Activated naive CD4-positive, alpha-beta T cell treated with anti-CD3 and anti-CD28 coated beads, Interleukin-2, amount 10 ng/mL, durations not matched to agents 7 days and 5 days (primary cell): ENCODE measurements around the gene SYNDIG1.

Experiments used
- CTCF ChIA-PET: fragments of 350-600 bp; sonication (Branson Sonifier 250); formaldehyde crosslinking; loops from one replicate; lab custom pipeline; 2021; ENCODE audit warnings: antibody characterized with exemption; lab: Charles Lee
- DNase-seq: peaks from one replicate; pipeline ENCODE4 v3.0.0-alpha.2; 2020
- H3K27ac Mint-ChIP-seq: one replicate; pipeline ENCODE4 v1.8.0; 2021; ENCODE audit warnings: mild to moderate bottlenecking, moderate library complexity, mixed read lengths
- H3K27me3 Mint-ChIP-seq: one replicate; pipeline ENCODE4 v1.8.0; 2021; ENCODE audit warnings: mild to moderate bottlenecking, mixed read lengths
- H3K36me3 Mint-ChIP-seq: one replicate; pipeline ENCODE4 v1.8.0; 2021; ENCODE audit warnings: mixed read lengths
- H3K4me1 Mint-ChIP-seq: one replicate; pipeline ENCODE4 v1.8.0; 2021; ENCODE audit warnings: mixed read lengths
- H3K4me3 Mint-ChIP-seq: one replicate; pipeline ENCODE4 v1.8.0; 2021; ENCODE audit warnings: mild to moderate bottlenecking, moderate library complexity, mixed read lengths
- H3K9me3 Mint-ChIP-seq: one replicate; pipeline ENCODE4 v1.8.0; 2021; ENCODE audit warnings: mixed read lengths

Gene SYNDIG1

DNA sequence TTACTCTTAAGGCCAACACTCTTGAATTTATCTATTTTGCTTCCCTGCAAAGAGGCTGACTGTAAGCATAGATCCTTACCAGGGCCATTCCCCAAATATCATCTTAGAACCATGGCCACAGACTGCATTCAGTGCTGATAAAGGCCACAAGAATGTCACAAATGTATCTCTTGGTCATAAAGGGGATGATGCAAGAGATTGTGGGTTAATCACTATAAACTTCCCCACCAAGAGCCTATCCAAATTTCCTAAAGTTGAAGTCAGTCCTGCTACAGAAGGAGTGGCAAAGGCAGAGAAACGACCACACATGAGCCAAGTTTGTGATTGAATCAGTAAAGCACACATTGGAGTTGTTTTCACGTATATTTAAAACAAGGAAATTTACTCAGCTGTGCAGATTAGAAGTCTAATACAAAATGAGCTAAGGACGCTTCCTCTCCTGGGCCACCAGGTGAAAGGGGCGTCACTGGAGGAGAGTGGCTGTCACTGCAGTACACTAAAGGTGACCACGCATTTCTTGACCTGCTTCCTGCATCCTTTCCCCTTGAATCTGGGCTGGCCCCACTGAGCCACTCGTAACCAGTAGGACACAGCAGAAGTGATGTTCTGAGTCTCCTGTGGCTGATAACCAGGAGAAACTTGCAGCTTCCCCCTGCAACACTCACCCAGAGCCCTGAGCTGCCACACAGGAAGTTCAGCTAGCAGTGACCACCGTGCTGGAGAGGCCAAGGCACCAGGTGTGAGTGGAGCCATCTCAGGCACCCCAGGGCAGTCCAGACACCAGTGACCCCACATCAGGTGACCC lies 181.9 kb downstream of the SYNDIG1 start:
- no peaks in the 10 kb centered on the region for H3K36me3 Mint-ChIP-seq
- no peak overlapping the region for H3K27ac Mint-ChIP-seq
- peaks cover 17% of the 10 kb centered on the region for H3K27me3 Mint-ChIP-seq
- peaks cover 1% of the 10 kb centered on the region for H3K4me1 Mint-ChIP-seq
- no peak overlapping the region for H3K4me3 Mint-ChIP-seq
- DNase-seq: no peak
- CTCF ChIA-PET: no interaction called here
- no peaks in the 10 kb centered on the region for H3K9me3 Mint-ChIP-seq

DNA sequence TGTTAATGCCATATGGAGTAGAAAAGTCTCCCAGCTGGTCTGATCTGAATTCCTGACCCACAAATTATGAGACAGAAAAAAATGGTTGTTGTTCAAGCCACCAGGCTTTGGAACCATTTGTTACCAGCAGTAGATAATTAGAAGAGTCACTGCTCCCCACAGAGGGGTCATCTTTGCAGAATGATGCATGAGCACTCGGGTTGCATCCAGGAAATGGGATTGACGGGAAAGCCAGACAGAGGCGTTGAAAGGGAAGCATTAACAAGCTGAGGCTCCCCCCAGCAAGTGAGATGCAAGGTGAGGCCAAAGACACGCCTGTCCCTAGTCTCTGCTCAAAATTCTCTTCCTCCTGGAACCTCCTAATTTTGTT lies 182.5 kb downstream of the SYNDIG1 start:
- Mint-ChIP-seq H3K4me3 (no peak overlapping the region), H3K9me3 (no peaks in the 10 kb centered on the region), H3K27ac (no peak overlapping the region), H3K4me1 (no peaks in the 10 kb centered on the region), H3K36me3 (no peaks in the 10 kb centered on the region), H3K27me3 (peaks cover 13% of the 10 kb centered on the region)
- CTCF ChIA-PET: no interaction called here
- no peak for DNase-seq

DNA sequence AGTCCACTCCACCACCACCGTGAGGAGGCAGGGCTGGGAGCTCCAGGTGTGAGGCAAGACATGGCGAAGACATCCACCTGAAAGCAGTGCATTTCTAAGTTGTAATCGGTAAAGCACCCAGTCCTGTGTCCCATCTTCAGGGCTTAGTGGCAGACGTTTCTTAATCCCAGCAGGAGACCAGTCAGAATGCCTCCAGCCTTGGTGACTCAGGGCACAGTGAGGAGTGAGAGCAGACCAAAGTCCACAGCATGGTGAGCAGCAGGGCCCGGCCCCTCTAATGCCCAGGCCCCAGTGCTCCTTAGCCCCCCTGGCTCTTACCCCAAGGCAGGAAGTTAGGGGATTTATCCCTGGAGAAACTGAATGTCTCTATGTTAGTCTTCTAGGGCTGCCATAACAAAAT lies 183.9 kb downstream of the SYNDIG1 start:
- Mint-ChIP-seq H3K4me1 (no peaks in the 10 kb centered on the region), H3K4me3 (no peak overlapping the region), H3K36me3 (no peaks in the 10 kb centered on the region), H3K27ac (no peak overlapping the region), H3K27me3 (peaks cover 4% of the 10 kb centered on the region), H3K9me3 (no peaks in the 10 kb centered on the region)
- CTCF ChIA-PET: no interaction called here
- no peak for DNase-seq

DNA sequence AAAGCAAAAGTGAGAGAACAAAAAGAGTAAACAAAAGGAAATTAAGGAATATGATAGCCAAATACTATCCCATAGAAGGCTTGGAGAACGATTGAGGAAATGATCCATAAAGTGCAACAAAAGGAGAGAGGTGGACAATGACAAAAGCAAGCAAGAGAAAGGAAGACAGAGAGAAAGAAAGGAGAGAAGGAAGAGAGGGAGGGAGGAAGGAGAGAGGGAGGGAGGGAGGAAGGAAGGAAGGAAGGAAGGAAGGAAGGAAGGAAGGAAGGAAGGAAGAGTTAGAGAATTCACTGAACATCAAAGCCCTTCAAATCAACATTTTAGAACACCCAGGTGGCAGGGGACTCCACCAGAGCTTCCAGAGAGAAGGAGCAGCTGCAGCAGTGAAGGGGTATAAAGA lies 185.0 kb downstream of the SYNDIG1 start:
- H3K36me3 Mint-ChIP-seq: no peaks in the 10 kb centered on the region
- DNase-seq: no peak
- H3K27me3 Mint-ChIP-seq: peaks cover 4% of the 10 kb centered on the region
- H3K4me3 Mint-ChIP-seq: no peak overlapping the region
- H3K27ac Mint-ChIP-seq: no peak overlapping the region
- CTCF ChIA-PET: no interaction called here
- no peaks in the 10 kb centered on the region for H3K4me1 Mint-ChIP-seq
- no peaks in the 10 kb centered on the region for H3K9me3 Mint-ChIP-seq

DNA sequence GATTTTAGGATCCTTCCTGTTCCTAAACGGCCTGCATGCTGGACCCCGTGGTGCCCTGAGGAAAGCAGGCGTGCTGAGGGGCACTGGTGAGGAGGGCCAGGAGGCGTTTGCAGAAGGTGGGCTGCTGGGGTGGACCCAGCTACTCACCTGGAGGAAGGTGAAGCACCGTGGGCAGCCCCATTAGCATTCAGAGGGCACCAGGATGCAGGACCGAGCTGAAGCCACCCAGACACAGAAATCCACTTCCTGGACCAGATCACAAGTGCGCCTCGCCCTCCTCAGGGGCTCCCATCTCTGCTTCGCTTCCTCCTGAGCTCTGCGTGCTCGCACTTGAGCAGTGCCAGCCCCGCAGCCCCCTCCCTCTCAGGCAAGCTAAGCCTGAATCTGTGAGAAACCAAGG lies 187.0 kb downstream of the SYNDIG1 start:
- Mint-ChIP-seq H3K4me3 (no peak overlapping the region), H3K36me3 (no peaks in the 10 kb centered on the region), H3K27me3 (peaks cover 4% of the 10 kb centered on the region), H3K27ac (no peak overlapping the region), H3K4me1 (no peaks in the 10 kb centered on the region), H3K9me3 (no peaks in the 10 kb centered on the region)
- no peak for DNase-seq
- CTCF ChIA-PET: no interaction called here

DNA sequence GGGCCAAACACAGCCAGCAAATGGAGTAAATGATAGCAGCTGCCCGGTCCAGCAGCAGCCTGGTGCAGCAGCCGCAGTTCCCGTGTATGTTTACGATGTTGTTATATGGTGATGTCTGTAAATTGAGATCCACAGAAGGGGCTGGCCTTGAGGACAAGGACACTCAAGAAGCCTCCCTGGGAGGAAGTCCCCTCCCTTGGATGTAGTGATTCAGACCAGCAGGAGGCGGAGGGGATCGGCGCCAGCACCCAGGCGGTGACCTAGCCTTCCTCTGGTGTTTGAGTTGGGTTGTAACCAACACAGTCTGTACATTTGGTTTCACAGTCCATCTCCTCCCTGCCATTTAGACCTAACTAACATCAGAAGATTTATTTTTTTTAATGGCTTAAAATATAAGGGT lies 187.8 kb downstream of the SYNDIG1 start:
- no peak for DNase-seq
- Mint-ChIP-seq H3K36me3 (no peaks in the 10 kb centered on the region), H3K4me1 (no peaks in the 10 kb centered on the region), H3K4me3 (no peak overlapping the region), H3K27ac (no peak overlapping the region), H3K27me3 (peaks cover 4% of the 10 kb centered on the region), H3K9me3 (no peaks in the 10 kb centered on the region)
- CTCF ChIA-PET: no interaction called here

DNA sequence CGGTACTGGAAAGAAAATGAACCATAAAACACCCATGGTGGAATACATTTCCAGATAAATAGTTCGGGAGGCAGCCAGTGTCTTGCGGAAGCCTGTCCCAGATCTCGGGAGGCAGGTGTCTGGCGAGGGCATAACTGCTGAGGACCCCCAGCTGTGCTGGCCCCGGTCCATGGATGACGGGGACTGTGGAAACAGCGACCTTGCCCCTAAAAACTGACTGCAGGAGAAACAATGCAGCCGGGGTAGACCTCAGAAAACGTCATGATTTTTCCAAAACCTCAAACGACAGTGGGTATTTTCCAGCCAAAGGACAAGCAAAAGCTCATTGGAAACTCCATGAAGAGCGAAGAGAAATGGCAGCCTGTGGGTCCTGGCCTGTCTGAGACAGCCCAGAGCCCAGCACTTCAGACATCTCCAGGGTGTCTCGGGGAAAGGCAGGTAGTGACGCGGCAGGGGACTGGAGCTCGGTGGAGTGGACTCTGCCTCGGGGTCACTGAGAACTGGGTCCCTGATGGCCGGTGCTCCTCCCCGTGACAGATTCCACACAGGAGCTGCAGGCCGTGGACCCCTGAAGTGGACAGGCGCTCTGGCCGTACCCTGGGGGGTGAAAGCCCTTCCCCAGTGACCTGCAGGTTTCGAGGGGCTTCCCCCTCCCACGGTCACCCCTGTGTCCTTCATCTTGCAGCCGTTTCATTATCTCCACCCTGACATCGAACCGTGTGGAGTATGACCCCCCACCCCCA lies 188.6 kb downstream of the SYNDIG1 start:
- no peaks in the 10 kb centered on the region for H3K36me3 Mint-ChIP-seq
- no peak overlapping the region for H3K4me3 Mint-ChIP-seq
- no peak overlapping the region for H3K27ac Mint-ChIP-seq
- H3K4me1 Mint-ChIP-seq: no peaks in the 10 kb centered on the region
- H3K9me3 Mint-ChIP-seq: no peaks in the 10 kb centered on the region
- no peak for DNase-seq
- CTCF ChIA-PET: no interaction called here
- H3K27me3 Mint-ChIP-seq: no peaks in the 10 kb centered on the region

DNA sequence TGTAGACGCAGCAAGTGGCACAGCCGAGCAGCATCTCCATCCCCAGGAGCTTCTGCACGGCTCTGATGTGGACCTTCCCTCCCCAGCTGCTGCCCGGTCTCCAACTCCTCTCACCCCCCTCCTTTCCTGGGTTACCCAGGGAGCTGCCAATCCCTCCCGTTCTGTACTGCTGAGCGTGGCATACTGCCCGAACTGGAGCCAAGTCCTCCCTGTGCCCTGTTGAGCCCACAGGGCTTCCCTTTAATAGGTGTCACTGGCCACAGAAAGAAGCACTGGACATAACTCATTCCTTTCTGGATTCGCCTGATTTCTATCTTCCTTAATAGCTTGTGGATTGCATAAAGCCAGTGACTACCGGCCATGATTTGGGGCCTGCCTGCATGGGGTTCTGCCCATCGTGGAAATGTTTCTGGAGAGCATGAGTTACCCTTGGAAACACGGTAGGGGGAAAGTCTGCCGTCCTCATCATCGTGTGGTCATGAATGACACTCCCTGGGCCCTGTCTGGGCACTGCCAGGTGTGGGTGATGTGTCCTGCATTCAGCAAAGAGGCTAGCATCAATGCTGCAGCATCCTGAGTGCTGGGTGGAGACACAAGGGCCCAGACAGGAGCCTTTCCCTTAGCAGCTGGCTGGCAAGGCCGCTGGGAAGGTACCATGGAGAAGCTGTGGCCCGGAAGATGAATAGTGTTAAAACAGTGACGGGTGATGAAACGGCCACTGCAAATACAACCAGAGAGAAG lies 189.7 kb downstream of the SYNDIG1 start:
- Mint-ChIP-seq H3K9me3 (no peaks in the 10 kb centered on the region), H3K27me3 (no peaks in the 10 kb centered on the region), H3K4me3 (no peak overlapping the region), H3K27ac (no peak overlapping the region), H3K36me3 (no peaks in the 10 kb centered on the region), H3K4me1 (no peaks in the 10 kb centered on the region)
- CTCF ChIA-PET: no interaction called here
- DNase-seq: no peak

DNA sequence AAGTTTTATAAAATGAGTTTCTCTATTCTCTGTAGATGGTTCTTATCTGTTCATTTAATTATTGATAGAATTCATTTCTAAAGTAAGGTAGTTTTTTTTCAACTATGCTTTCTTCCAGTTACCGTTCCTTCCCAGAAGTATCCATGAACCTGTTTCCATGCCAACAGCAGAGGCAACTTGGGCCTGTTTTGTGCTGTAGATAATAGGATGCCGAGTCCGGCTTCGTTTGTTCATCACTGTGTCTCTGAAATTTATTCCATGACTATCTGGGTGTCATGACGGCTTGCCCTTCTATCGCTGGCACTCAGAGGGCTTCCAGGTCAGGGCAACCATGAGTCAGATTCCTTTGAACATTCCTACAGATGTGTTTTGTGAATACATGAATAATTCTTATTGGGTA lies 190.4 kb downstream of the SYNDIG1 start:
- Mint-ChIP-seq H3K27ac (no peak overlapping the region), H3K9me3 (no peaks in the 10 kb centered on the region), H3K4me1 (no peaks in the 10 kb centered on the region), H3K36me3 (no peaks in the 10 kb centered on the region), H3K4me3 (no peak overlapping the region), H3K27me3 (no peaks in the 10 kb centered on the region)
- no peak for DNase-seq
- CTCF ChIA-PET: no interaction called here

DNA sequence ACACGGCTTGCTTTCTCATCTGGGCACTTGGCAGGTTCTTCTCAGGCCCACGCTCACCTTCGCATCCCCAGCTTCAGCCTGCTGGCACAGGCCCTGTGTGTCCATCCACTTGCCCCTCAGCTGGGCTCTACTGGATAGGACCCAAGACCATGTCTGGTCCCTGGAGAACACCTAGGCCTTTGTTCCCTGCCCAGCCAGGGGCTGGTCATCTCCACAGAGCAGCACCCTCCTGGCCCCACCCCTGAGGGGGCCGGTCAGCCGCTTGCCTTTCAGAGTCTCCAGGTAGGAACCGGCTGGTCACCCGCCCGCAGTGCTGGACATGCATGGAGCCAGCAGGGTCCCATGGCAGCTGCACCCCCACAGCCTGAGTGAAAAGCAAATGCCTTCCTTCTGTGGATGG lies 191.2 kb downstream of the SYNDIG1 start:
- Mint-ChIP-seq H3K27me3 (no peaks in the 10 kb centered on the region), H3K27ac (no peak overlapping the region), H3K36me3 (no peaks in the 10 kb centered on the region), H3K4me3 (no peak overlapping the region), H3K4me1 (no peaks in the 10 kb centered on the region), H3K9me3 (no peaks in the 10 kb centered on the region)
- CTCF ChIA-PET: no interaction called here
- DNase-seq: no peak

DNA sequence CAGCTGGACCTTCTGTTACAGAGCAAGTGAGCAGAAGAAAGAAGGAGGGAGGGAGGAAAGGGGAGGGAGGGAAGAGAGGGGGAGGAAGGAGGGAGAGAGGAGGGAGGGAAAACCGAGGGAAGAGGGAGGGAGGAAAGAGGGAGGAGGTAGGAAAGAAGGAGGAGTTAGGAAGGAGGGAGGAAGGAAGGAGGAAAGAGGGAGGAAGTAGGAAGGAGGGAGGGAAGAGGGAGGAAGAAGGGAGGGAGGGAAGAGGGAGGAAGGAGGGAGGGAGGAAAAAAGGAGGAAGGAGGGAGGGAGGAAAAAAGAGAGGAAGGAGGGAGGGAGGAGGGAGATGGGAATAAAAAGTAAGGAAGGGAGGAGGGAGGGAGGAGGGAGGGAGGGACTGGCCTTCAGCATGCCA lies 191.8 kb downstream of the SYNDIG1 start:
- Mint-ChIP-seq H3K9me3 (no peaks in the 10 kb centered on the region), H3K4me1 (no peaks in the 10 kb centered on the region), H3K27ac (no peak overlapping the region), H3K36me3 (no peaks in the 10 kb centered on the region), H3K4me3 (no peak overlapping the region), H3K27me3 (no peaks in the 10 kb centered on the region)
- CTCF ChIA-PET: no interaction called here
- no peak for DNase-seq

DNA sequence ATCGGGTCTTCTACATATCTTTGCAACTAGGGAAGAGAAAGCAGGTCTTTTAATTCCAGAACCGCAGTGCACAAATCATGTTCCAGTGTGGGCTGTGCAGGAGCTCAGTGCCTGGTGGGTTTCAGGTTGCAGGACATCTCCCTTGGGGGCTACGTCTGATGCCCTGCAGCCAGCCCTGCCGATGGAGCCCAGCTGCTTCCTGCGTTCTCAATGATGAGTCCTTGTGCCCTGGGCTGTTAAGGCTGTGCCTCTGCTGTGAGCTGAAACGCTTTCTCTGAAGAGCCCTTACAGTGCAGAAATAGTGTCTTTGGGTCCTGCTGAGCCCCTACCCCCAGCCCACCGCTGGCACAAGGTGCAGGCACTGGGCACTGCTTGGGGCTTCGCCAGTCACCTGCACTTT lies 192.9 kb downstream of the SYNDIG1 start:
- no peak for DNase-seq
- no peak overlapping the region for H3K27ac Mint-ChIP-seq
- CTCF ChIA-PET: no interaction called here
- H3K4me3 Mint-ChIP-seq: no peak overlapping the region
- H3K27me3 Mint-ChIP-seq: no peaks in the 10 kb centered on the region
- no peaks in the 10 kb centered on the region for H3K36me3 Mint-ChIP-seq
- H3K9me3 Mint-ChIP-seq: no peaks in the 10 kb centered on the region
- H3K4me1 Mint-ChIP-seq: no peaks in the 10 kb centered on the region

DNA sequence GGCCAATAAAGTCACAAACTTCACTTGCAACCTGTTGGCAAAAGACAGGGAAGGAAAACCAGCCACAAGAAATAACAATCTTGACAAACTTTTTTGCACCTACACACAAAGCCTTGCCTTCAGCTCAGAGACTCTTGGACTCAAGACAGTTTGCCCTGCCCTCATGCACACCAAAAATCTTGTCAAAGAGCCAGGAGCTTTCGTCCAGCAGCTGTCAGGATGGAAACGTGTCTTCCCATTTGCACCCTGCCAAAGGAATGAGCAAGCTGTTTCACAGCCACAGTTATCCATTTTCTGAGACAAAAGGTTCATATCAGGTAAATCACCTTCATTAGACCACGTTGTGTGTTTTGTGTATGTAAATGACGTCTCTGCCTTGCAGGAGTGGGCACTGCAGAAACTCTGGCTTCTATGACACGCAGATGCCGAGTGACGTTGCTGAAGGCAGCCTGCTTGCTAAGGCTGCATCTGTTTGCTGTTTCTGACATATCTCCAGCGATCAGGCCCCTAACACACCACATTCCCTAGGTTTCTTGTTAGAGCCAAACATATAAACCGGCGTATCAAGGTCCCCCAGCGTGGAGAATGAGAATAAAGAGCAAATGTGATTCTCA lies 193.4 kb downstream of the SYNDIG1 start:
- DNase-seq: no peak
- CTCF ChIA-PET: no interaction called here
- Mint-ChIP-seq H3K27me3 (no peaks in the 10 kb centered on the region), H3K4me3 (no peak overlapping the region), H3K27ac (no peak overlapping the region), H3K9me3 (no peaks in the 10 kb centered on the region), H3K36me3 (no peaks in the 10 kb centered on the region), H3K4me1 (no peaks in the 10 kb centered on the region)

DNA sequence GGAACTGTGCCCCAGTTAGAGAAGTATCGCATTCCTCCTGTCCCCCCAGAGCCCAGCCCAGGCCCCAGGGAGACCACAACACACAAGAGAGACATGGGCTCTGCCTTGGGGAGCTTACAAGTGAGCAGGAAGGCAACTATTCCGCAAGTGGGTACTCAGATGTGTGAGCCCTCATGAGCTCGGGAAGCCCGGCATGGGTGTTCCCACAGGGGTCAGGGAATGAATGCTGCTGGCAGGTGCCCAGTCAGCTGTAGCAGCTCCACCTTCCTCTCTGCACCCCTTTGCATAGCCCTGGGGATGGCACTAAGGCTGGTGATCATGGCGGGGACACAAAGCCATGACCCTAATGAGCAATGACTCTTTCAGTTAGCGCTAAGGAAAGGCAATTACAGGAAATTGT lies 194.1 kb downstream of the SYNDIG1 start:
- CTCF ChIA-PET: no interaction called here
- Mint-ChIP-seq H3K4me3 (no peak overlapping the region), H3K27me3 (no peaks in the 10 kb centered on the region), H3K4me1 (no peaks in the 10 kb centered on the region), H3K36me3 (no peaks in the 10 kb centered on the region), H3K27ac (no peak overlapping the region), H3K9me3 (no peaks in the 10 kb centered on the region)
- DNase-seq: no peak
